SHP77 treated with DMSO at 0.1 percent for 48 hours (cell line): ENCODE data around the gene SFMBT1.

ENCODE experiments used
- DNase-seq: peaks from one replicate; lab custom pipeline; 2025; lab: John Stamatoyannopoulos, UW

Gene SFMBT1

DNA sequence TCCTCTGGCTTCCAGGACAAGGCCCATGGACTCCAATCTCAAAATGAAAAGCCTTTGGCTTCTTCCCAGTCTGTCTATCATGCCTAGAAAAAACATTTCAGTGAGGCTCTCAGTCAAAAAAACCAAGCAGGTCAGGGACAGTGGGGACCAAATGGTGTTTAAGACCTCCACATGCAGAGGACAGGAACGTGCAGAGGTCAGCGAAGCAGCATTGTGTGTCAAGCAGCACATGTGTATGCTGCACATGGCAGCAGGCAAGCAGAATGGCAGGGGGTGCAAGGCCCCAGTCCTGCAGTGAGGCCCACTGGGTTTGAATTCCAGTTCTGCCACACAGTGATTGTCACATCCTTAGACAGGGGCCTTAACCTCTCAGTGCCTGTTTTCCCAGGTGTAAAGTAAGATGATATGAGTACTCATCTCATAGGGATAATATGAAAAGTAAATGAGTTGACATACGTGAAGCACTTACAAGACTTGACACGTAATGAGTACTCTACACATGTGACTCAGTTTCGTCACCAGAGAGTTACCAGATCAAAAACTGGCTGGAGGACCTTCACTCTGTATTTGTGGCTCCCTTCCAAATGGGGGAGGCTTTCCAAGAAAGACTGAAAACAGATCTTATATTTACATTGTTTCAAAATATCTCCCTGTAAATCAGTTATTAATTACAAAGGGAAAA, 159.7 kb downstream of the SFMBT1 start:
- DNase-seq: no peak

GRCh38 chr3:52882377-52882776, 163.5 kb downstream of the SFMBT1 start:
- no peak for DNase-seq

GRCh38 chr3:52881871-52882270, 164.0 kb downstream of the SFMBT1 start:
- DNase-seq: no peak

GRCh38 chr3:52880474-52880873, 165.4 kb downstream of the SFMBT1 start:
- no peak for DNase-seq

DNA sequence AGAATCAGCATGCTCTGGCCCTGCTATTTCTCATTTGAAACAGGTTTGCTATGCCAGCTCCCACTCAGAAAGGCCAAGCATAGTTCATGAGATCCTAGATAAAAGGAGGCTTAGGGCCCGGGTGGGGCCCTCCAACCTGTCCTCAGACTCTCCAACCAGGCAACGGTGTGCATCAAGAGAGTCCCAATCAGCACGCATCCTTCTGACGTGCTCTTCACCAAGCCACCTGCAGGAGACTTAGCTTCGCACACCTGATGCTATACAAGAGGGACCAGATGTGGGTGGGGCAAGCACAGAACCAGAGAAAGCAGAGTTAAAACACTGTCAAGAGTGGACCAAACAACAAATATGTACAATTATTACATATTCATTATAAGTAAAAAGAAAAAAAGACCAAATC, 165.8 kb downstream of the SFMBT1 start:
- DNase-seq: no peak

DNA sequence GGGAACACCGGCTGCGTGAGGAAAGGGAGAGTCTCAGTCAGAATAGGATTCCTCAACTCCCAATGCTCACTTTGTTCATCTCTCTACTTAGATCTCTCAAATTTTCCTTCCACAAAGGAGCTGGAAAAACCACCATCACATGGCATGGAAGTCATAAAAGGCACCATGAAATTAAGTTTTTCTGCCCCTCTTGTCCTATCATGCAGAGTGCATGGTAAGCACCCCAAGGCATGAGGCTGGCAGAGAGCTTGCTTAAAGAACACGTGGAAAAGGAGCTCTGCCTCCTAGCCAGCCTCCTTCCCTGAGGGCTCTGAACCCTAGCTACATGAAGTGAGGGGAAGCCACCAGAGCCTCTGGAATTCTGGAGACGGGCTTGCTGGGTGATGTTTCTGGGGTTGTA, 166.3 kb downstream of the SFMBT1 start:
- DNase-seq: no peak

GRCh38 chr3:52879090-52879489, 166.8 kb downstream of the SFMBT1 start:
- DNase-seq: no peak

- DNase-seq: no peak
Measured at GRCh38 chr3:52877085-52877484, 168.8 kb downstream of the SFMBT1 start.

- no peak for DNase-seq
Measured at GRCh38 chr3:52874864-52875587, 170.8 kb downstream of the SFMBT1 start.

DNA sequence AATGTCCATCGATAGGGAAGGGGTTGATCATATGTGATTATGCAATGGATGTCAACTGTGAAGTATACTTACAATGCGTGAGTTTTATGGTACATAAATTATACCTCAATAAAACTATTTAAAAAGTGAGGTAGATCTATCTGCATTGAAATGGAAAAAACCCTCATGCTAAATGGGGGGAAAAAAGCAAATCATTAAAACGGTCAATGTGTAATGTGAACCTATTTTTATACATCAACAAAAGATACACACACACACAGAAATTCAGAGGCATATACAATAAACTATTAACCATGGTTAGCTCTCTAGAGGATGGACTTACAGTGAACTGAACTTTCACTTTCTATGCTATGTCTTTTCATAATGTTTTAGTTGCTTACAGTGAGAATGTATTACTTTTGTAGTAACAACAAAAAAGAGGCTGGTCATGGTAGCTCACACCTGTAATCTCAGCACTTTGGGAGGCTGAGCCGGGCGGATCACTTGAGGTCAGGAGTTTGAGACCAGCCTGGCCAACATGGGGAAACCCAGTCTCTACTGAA, 171.6 kb downstream of the SFMBT1 start:
- no peak for DNase-seq

DNA sequence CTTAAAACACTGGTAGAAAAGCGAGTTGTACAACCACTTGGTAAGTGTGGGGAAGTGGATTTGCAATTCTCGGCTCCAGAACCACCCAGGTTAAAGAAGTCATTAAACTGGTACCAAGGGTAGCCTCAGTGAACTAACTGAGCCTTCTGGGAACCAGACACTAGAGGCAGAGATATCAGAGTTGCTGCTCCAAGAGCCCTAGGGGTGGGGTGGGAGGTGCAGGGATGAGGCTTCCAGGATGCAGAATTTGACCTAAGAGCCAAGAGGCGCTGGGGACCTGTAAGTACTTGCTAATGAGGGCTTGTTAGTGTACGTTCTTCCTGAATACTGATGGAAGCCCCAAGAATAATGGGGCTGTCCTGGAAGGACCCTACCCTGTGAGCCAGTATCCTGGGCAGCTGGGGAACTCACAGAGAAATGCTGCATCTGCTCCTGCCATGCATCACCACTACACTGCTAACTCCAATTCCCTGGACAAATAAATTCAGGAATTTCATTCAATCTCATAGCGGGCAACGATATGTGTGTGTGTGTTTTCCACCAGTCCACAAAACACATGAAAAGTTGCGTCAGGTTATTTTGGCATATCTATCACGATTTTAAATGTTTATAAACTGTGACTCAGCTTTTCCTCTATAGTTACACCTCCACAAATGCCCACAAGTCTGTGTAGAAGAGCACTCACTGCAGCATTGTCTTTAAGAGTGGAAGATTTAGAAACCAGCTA, 172.3 kb downstream of the SFMBT1 start:
- DNase-seq: no peak

- DNase-seq: no peak
Measured at GRCh38 chr3:52872245-52872644, 173.6 kb downstream of the SFMBT1 start.

GRCh38 chr3:52871761-52872160, 174.1 kb downstream of the SFMBT1 start:
- no peak for DNase-seq

DNA sequence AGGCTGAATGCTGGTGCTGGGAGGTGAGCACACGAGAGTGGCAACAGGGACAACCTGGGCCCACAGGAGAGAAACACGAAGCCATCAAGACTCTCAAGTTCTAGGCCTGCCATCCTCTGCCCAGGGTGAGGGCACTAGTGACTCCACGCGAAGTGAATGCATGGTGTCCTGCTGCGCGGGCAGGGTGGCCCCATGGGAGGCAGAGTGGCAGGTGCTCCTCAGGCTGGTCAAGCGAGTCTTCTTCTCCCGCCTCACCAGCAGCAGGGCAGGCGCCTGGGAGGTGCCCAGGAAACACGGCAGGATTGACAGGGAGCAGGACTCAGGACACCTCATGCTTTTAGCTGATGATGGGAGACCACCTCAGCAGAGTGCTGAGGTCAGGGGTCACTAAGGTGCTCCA, 175.4 kb downstream of the SFMBT1 start:
- no peak for DNase-seq

DNA sequence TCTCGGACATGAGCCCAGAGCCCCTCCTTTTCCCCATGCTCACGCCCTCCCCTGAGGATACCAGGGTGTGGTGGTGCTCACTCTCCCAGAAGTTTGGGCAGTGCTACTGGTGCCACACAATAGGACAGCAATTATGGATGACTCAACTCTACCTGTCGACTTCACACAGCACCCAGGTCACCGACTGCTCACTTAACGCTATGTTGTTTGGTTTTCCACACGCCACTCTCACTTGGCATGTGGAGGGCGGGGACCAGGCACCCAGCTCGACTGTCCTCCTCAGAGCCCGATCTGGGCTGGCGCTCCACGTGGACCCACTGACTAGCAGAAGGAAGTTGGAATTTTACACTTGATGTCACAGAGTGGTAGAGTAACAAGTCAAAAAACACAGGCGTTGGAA, 179.4 kb downstream of the SFMBT1 start:
- no peak for DNase-seq

GRCh38 chr3:52865994-52866393, 179.9 kb downstream of the SFMBT1 start:
- DNase-seq: no peak

GRCh38 chr3:52860424-52860768, 185.5 kb downstream of the SFMBT1 start:
- no peak for DNase-seq

DNA sequence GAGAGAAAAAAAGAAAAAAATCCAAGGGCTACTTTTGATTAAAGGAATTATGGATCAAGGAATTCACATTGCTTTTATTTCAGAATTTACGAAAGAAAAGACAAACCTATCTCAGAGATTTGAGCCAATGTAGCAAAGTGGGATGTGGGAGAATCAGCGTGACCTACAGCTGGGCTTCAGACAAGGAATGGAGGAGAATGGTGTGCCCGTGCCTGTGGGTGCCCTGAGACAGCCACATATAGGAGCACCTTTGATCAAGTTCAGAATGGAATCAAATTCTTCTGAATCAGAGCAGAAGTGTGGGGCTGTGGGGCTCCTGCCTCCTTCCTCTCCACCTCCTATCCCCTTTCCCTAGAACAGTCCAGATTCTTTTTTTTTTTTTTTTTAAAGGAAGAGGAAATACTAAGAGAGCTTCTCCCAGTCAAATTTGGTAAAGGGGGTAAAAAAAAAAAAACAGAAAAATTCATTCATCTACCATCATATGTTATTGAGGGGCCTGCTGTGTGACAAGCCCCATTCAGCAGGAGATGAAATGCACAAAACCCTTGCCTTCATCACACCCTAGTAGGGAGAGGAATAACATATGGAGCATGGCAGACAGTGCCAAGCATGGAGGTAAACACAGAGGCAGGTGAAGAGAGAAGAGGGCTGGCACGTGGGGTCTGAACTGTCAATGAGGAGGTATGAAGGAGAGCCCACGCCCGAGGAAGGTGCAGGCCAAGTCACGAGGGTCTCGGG, 186.0 kb downstream of the SFMBT1 start:
- no peak for DNase-seq

DNA sequence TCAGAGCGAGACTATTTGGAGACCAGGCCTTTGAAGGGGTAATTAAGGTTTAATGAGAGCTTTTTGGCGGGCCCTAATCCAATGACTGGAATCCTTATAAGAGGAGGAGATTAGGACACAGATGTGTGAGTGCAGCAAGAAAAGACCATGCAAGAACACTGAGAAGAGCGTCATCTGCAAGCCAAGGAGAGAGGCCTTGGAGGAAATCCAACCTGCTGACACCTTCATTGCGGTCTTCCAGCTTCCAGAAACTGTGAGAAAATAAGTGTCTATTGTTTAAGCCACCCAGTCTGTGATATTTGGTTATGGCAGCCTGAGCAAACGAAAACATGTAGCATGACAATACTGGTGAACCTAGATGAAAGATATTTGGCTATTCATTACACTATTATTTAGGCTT, 188.0 kb downstream of the SFMBT1 start:
- DNase-seq: no peak

- no peak for DNase-seq
Measured at GRCh38 chr3:52857133-52857532, 188.7 kb downstream of the SFMBT1 start.

DNA sequence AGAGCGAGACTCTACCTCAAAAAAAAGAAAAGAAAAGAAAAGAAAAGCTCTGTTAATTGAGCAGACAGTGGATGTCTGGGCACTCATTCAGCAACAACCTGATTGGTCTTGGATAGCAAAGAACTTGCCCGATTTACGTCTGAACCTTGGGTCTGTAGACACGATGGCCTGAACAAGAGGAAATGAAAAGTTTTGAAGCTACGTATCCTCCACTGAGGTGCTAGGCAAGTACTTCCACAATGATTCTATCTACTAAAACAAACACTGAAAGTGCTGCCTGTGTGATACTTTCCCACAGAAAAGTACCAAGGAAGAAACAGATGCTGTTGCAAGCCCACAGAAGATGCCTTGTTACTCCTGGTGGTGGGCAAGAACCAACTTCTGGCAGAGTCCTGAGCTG, 189.2 kb downstream of the SFMBT1 start:
- no peak for DNase-seq

- DNase-seq: no peak
Measured at GRCh38 chr3:52854013-52854412, 191.9 kb downstream of the SFMBT1 start.
